Skeletal muscle satellite cell (primary cell): ENCODE results near the gene DOCK3.

Experiments
- H3K27me3 ChIP-seq: 2 replicates; pipeline ENCODE4 v1.7.0; 2013; ENCODE audit warnings: low read length; ENCODE audit not compliant: control insufficient read depth, insufficient read depth
- H3K36me3 ChIP-seq: 2 replicates; pipeline ENCODE4 v1.7.0; 2013; ENCODE audit warnings: mild to moderate bottlenecking, control low read depth, low read length; ENCODE audit not compliant: insufficient read depth
- H3K4me1 ChIP-seq: 2 replicates; pipeline ENCODE4 v1.7.0; 2013; ENCODE audit warnings: low read length; ENCODE audit not compliant: control insufficient read depth, insufficient read depth
- H3K4me2 ChIP-seq: 2 replicates; pipeline ENCODE4 v1.7.0; 2013; ENCODE audit warnings: mild to moderate bottlenecking, low read length
- H3K4me3 ChIP-seq: 2 replicates; pipeline ENCODE4 v1.7.0; 2013; ENCODE audit warnings: low read length
- H3K9ac ChIP-seq: 2 replicates; pipeline ENCODE4 v1.7.0; 2013; ENCODE audit warnings: mild to moderate bottlenecking, low read depth, low read length, moderate library complexity
- H3K9me3 ChIP-seq: replicated peaks from 2 replicates; pipeline ENCODE4 v1.7.0; 2013; ENCODE audit warnings: mild to moderate bottlenecking, control low read depth, low read length

The DOCK3 gene

DNA sequence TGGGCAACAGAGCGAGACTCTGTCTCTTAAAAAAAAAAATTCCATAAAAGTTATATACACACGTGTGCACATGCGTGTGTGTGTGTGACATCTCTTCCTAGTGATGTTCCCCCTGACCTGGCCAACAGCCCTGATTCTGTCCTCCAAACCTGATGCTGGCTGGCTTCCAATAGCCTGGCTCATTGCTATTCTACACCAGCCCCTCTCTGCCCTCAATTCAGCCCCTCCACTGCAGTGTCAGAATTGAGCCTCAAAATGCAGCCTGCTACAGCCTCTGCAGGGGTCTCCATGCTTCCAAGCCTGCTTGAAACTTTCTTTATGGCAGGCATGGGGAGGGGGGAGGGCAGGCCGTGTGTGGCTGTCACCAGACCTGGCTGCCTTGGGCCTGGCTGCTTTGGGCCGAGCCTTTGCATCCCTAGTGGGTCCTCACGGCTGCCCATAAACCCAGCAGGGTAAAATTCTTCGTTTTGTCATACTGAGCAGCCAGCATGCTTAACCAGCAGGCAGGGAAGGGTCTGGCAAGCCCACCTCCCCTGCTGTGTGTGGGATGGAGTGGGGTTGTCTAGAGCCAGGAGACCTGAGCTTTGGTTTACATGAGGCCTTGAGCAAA is 22.7 kb upstream of the DOCK3 start:
- no peaks in the 10 kb centered on the region for H3K27me3 ChIP-seq
- H3K9me3 ChIP-seq: no peaks in the 10 kb centered on the region
- H3K4me3 ChIP-seq: no peak overlapping the region
- H3K4me1 ChIP-seq: peaks cover 21% of the 10 kb centered on the region
- H3K9ac ChIP-seq: no peak overlapping the region
- no peak overlapping the region for H3K4me2 ChIP-seq
- peaks cover 21% of the 10 kb centered on the region for H3K36me3 ChIP-seq

DNA sequence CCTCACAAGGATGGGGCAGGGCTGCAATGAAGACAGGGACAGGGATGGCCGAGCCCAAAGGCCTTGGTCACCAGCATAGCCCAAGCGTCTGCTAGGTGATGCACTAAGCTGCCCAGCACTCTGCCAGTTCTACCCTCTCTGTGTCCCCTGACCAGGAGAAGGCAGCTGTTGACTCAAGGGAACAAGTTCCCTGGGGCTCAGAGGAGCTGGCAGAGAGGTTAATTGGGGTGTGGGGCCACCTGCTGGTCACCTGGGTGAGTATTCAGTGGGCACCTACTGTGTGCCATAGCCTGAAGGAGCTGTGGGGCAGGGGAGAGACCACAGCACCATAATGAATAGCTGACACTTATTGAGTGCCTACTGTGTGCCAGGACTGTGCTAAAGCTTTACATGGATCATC is 22.0 kb upstream of the DOCK3 start:
- peaks cover 15% of the 10 kb centered on the region for H3K36me3 ChIP-seq
- H3K4me1 ChIP-seq: peaks cover 21% of the 10 kb centered on the region
- no peak overlapping the region for H3K9ac ChIP-seq
- no peak overlapping the region for H3K4me3 ChIP-seq
- H3K4me2 ChIP-seq: no peak overlapping the region
- H3K9me3 ChIP-seq: no peaks in the 10 kb centered on the region
- H3K27me3 ChIP-seq: no peaks in the 10 kb centered on the region

DNA sequence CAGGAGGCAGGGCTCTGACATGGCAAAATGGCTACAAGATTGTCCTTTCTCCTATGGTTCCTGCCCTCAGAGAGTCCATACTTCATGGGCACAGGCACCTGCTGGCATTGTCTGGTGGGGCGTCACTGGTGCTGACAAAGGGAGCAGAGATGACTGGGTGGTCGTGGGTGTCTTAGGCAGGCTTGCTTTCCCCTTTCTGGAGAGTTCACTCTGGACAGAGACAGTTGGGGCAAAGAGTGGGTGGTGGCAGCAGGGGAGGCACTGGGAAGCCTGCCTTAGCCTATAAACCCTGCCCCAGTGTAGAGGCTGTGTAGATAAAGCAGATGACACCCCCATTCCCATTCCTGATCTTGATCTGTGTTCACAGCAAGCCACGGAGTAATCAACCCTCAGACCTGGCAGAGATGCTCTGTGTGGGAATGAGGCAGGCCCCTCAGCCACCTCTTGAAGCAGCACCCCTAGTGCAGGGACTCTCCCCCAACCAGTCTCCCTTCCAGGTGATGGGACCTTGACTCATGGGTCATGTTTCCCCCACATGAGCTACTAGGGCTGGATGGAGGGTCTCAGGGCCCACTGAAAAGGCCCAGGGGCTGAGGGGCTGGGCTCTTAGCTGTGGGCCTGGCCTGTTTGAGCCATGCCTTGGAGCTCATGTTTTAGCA is 20.7 kb upstream of the DOCK3 start:
- Histone ChIP-seq H3K9ac (no peak overlapping the region), H3K4me2 (no peak overlapping the region), H3K36me3 (peaks cover 4% of the 10 kb centered on the region), H3K27me3 (no peaks in the 10 kb centered on the region), H3K9me3 (no peaks in the 10 kb centered on the region), H3K4me1 (peaks cover 26% of the 10 kb centered on the region), H3K4me3 (no peak overlapping the region)

DNA sequence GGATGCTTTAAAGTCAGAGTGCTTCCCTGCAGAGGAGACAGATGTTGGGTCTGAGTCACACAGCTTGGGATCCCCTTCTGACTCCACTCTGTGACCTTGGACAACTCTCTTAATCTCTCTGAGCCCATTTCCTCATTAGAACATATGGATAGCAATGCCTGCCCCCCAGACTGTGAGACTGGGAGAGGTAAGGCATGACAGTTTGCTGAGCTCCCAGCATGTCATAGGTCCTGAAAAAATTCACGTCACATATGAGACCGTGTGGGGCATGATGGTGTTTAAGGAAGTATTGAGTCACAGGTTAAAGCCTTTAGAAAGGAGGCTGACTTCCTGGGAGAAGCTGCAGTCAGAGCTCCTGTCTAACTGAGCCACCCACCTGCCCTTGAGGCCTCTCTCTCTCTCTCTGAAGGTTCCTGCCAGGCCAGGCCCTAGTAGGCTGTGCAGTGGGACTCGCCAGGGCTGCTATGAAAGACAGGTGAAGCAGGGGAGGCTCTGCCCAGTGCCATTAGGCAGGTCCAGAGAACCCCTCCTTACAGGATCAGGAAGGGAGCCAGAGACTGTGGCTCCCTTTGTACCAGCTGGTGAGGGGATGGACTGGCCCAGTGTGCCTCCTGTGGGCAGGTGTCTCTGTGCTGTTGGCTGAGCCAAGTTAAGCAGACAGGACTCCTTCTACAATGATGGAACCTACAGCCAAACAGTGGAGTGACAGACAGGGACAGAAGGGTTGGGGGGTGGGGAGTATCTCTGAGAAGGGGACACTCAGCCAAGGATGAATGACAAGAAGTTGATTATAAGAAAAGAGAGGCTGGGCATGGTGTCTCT is 19.5 kb upstream of the DOCK3 start:
- no peaks in the 10 kb centered on the region for H3K36me3 ChIP-seq
- no peaks in the 10 kb centered on the region for H3K9me3 ChIP-seq
- no peak overlapping the region for H3K4me2 ChIP-seq
- H3K4me1 ChIP-seq: peaks cover 18% of the 10 kb centered on the region
- no peak overlapping the region for H3K4me3 ChIP-seq
- no peaks in the 10 kb centered on the region for H3K27me3 ChIP-seq
- no peak overlapping the region for H3K9ac ChIP-seq

- H3K27me3 ChIP-seq: no peaks in the 10 kb centered on the region
- H3K4me3 ChIP-seq: no peak overlapping the region
- no peak overlapping the region for H3K4me2 ChIP-seq
- no peaks in the 10 kb centered on the region for H3K9me3 ChIP-seq
- no peaks in the 10 kb centered on the region for H3K36me3 ChIP-seq
- H3K9ac ChIP-seq: no peak overlapping the region
- peaks cover 18% of the 10 kb centered on the region for H3K4me1 ChIP-seq
Measured at GRCh38 chr3:50656417-50657195, 18.1 kb upstream of the DOCK3 start.

GRCh38 chr3:50657407-50657806 is 17.3 kb upstream of the DOCK3 start:
- Histone ChIP-seq H3K4me3 (no peak overlapping the region), H3K9me3 (no peaks in the 10 kb centered on the region)

GRCh38 chr3:50657816-50658215 is 16.9 kb upstream of the DOCK3 start:
- no peak overlapping the region for H3K4me2 ChIP-seq
- H3K36me3 ChIP-seq: no peaks in the 10 kb centered on the region

More at GRCh38 chr3:50657407-50657806, 17.3 kb upstream of the DOCK3 start:
- H3K4me2 ChIP-seq: no peak overlapping the region
- H3K9ac ChIP-seq: no peak overlapping the region
- H3K4me1 ChIP-seq: peaks cover 18% of the 10 kb centered on the region
- no peaks in the 10 kb centered on the region for H3K36me3 ChIP-seq
- H3K27me3 ChIP-seq: no peaks in the 10 kb centered on the region

GRCh38 chr3:50658416-50658815 is 16.3 kb upstream of the DOCK3 start:
- Histone ChIP-seq H3K9ac (no peak overlapping the region), H3K4me3 (no peak overlapping the region), H3K9me3 (no peaks in the 10 kb centered on the region), H3K4me2 (no peak overlapping the region), H3K27me3 (no peaks in the 10 kb centered on the region), H3K4me1 (peaks cover 21% of the 10 kb centered on the region), H3K36me3 (no peaks in the 10 kb centered on the region)

More at GRCh38 chr3:50657816-50658215, 16.9 kb upstream of the DOCK3 start:
- Histone ChIP-seq H3K4me1 (peaks cover 18% of the 10 kb centered on the region), H3K4me3 (no peak overlapping the region), H3K27me3 (no peaks in the 10 kb centered on the region), H3K9me3 (no peaks in the 10 kb centered on the region), H3K9ac (no peak overlapping the region)

GRCh38 chr3:50658831-50659230 is 15.9 kb upstream of the DOCK3 start:
- Histone ChIP-seq H3K27me3 (no peaks in the 10 kb centered on the region), H3K4me2 (no peak overlapping the region), H3K4me1 (peaks cover 21% of the 10 kb centered on the region), H3K9me3 (no peaks in the 10 kb centered on the region), H3K4me3 (no peak overlapping the region), H3K36me3 (no peaks in the 10 kb centered on the region), H3K9ac (no peak overlapping the region)

DNA sequence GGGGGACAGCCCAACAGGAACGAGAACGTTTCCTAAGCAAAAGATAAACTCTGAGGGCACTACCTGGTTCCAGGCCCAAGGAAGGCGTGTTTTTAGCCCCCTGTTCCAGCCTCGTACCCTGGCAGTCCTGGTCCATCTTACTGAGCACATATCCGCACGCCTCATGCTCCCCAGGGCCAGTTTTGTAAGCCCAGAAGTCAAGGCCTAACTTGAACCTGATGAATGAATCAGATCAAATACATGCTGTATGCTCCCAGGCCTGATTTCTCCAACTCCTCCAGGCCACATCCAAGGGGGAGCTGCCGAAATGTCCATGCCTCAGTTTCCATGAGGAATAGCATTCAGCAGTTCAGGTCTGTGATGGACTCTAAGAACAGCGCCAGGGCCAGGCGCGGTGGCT is 14.3 kb upstream of the DOCK3 start:
- Histone ChIP-seq H3K9me3 (no peaks in the 10 kb centered on the region), H3K4me1 (peaks cover 16% of the 10 kb centered on the region), H3K27me3 (no peaks in the 10 kb centered on the region), H3K4me2 (no peak overlapping the region), H3K36me3 (no peaks in the 10 kb centered on the region), H3K4me3 (no peak overlapping the region), H3K9ac (no peak overlapping the region)

- H3K9ac ChIP-seq: no peak overlapping the region
- no peak overlapping the region for H3K4me2 ChIP-seq
- H3K4me1 ChIP-seq: peaks cover 19% of the 10 kb centered on the region
- H3K9me3 ChIP-seq: no peaks in the 10 kb centered on the region
- H3K27me3 ChIP-seq: no peaks in the 10 kb centered on the region
- H3K4me3 ChIP-seq: no peak overlapping the region
- no peaks in the 10 kb centered on the region for H3K36me3 ChIP-seq
Measured at GRCh38 chr3:50661321-50661837, 13.3 kb upstream of the DOCK3 start.
